SJCRH30 (cell line): Measurements from ENCODE around the gene HDDC2. TPM values are rescaled to one million over a fixed set of nuclear protein-coding genes. Genes with fewer than 3 reads are reported as not detected.
A peak's percentile ranks its signal among the peaks of the same experiment; 100 is the strongest.

Experiments
- DNase-seq, 2 experiments: peaks; one replicate each; pipeline ENCODE4 v3.0.0-alpha.2; 2015 to 2020
- H3K27ac ChIP-seq: fragments of 250-450 bp; sonication (Bioruptor Pico); 2 replicates; pipeline ENCODE4 v1.5.1; 2020; ENCODE audit warnings: mild to moderate bottlenecking, moderate library complexity
- H3K27me3 ChIP-seq: fragments of 250-450 bp; sonication (Bioruptor Pico); 2 replicates; pipeline ENCODE4 v1.5.1; 2020; ENCODE audit warnings: mild to moderate bottlenecking, moderate library complexity
- H3K36me3 ChIP-seq: fragments of 250-450 bp; sonication (Bioruptor Pico); 2 replicates; pipeline ENCODE4 v1.5.1; 2020; ENCODE audit warnings: mild to moderate bottlenecking, moderate library complexity
- H3K4me1 ChIP-seq: fragments of 250-450 bp; sonication (Bioruptor Pico); 2 replicates; pipeline ENCODE4 v1.5.1; 2020; ENCODE audit warnings: mild to moderate bottlenecking, moderate library complexity
- H3K4me3 ChIP-seq: fragments of 250-450 bp; sonication (Bioruptor Pico); 2 replicates; pipeline ENCODE4 v1.5.1; 2020; ENCODE audit warnings: mild to moderate bottlenecking, moderate library complexity
- H3K9me3 ChIP-seq: fragments of 250-450 bp; sonication (Bioruptor Pico); replicated peaks from 2 replicates; pipeline ENCODE4 v1.5.1; 2020; ENCODE audit warnings: mild to moderate bottlenecking, moderate library complexity
- total RNA-seq: library from RNA; depleted of rRNA; stranded (reverse); fragments of >200 nt; shearing (Covaris generic); gene quantifications from 2 replicates; pipeline ENCODE4 v1.2.3, GENCODE V29; 2014

The HDDC2 gene
- total RNA-seq, 1 experiment from 2014 or later: 61.7 TPM

DNA sequence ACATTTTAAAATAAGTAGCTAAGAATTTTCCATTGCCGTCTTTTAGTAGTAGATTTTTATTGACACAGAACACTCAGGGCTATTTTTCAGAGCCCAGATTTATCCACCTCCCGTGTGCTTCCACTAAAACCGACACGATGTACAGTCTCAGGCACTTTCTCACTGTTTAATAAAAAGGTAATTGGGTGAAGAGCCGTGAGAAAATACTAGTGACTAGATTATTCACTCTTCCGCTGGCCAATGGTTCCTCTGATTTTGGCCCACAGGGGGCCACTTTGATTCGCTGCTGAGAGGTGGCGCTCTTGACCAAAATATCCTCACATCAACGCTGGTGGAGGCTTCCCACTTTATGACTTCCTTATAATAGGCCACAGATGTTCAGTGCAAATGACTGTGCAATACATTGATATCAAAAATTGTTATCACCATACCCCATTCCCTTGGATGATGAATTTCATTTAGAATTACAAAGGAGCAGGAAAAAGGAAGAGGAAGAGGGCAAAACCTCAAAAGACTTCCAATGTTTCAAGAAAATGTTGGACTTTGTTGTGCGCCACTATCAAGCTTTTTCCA, 12.3 kb upstream of the HDDC2 start:
- no peak overlapping the region for H3K4me3 ChIP-seq
- H3K27me3 ChIP-seq: no peaks in the 10 kb centered on the region
- H3K27ac ChIP-seq: no peak overlapping the region
- peak; percentile 45 to 72 for DNase-seq
- H3K4me1 ChIP-seq: 0 out of 2 replicates have a peak, but pooled peaks cover 2% of the 10 kb centered on the region
- no peaks in the 10 kb centered on the region for H3K36me3 ChIP-seq
- H3K9me3 ChIP-seq: no peaks in the 10 kb centered on the region

DNA sequence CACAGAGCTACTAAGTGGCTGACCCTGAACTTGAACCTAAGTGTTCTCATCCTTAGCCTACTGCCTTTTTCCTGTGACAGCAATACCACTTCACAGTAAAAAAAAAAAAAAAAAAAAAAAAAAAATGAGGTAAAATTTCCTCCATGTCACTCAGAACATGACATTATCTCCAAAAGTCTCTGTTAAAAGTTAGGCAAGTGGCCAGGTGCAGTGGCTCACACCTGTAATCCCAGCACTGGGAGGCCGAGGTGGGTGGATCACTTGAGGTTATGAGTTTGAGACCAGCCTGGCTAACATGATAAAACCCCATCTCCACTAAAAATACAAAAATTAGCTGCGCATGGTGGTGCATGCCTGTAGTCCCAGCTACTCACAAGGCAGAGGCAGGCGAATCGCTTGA, 11.2 kb upstream of the HDDC2 start:
- Histone ChIP-seq H3K4me1 (peaks cover 3% of the 10 kb centered on the region; the same call in 1 of the 2 replicates), H3K36me3 (no peaks in the 10 kb centered on the region), H3K27ac (no peak overlapping the region), H3K27me3 (no peaks in the 10 kb centered on the region), H3K4me3 (no peak overlapping the region), H3K9me3 (no peaks in the 10 kb centered on the region)
- DNase-seq: no peak

DNA sequence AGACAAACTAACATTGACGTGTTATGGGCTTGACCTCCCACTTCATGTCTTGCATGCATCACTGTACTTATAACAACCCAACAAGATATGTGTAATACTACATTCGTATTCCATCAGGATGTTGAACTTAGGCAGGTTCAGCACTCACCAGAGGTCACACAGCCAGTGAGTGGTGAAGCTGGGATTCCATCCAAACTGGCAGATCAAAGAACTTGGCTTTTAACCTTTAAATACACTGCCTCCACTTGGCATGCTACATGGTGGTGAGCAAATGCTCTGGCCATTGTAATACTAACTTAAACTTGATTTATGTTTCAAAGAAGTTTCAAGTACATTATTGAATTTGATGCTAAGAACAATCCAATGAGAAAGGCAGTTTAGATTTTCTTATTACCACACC, 10.7 kb upstream of the HDDC2 start:
- no peak overlapping the region for H3K27ac ChIP-seq
- H3K4me3 ChIP-seq: no peak overlapping the region
- H3K36me3 ChIP-seq: no peaks in the 10 kb centered on the region
- no peaks in the 10 kb centered on the region for H3K9me3 ChIP-seq
- no peaks in the 10 kb centered on the region for H3K27me3 ChIP-seq
- H3K4me1 ChIP-seq: peaks cover 7% of the 10 kb centered on the region
- DNase-seq: no peak

DNA sequence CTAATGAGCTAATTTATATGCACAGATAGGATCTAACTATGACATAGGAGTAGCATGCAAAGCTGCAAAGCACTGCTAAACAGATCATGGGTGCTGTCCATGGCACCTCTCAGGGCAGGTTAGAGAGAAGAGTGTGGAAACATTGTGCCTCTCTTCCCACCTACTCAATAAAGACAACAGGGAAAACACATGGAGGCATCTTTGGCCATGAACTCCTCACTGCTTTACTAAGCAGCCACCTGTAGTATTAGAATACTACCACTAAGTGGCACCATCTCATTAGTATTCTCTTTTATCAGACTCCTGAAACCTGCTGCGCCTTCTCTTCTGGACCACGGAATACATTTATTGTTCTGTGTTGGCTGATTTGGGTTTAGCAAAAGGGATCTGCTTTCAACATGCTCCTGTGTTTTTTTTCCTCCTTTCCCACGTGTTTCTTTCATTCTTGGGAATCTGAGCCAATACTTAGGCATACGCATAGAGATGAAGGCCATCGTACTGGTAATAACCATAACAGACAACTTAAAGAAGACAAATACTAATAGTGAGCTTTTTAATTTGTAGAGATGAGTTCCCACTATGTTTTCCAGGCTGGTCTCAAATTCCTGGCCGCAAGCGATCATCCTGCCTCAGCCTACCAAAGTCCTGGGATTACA, 9.4 kb upstream of the HDDC2 start:
- DNase-seq: peak in 1 of 2 experiments; percentile 73
- H3K4me3 ChIP-seq: no peak overlapping the region

DNA sequence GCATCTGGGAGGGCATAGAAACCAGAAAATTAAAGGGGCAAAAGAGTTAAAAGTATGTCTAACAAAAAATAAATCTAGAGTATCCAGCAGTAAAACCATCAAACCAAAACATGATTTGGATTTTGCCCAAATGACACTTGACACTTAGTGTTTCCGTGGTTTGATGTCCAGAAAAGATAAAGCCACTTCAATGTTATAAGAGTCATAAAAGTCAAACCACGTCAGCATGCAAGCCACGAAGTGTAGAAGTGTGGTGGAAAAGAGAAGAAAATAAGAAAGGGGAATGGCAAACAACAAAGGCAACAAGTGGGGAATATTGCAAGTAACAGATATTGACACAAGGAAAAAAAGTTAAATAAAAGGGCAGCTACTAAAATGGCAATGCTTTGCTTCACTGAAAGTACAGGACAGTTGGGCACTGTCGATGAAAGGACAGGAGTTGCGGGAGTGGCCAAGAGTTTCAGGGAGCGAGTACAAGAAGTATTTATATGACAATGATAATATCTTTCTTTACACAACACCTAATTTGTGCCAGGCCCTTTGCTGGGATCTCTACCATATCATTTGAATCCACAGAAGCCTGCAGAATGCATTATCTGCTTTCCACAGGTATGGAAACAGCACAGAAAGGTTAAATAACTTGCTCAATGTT, 6.3 kb upstream of the HDDC2 start:
- Histone ChIP-seq H3K27me3 (no peaks in the 10 kb centered on the region), H3K4me1 (peaks cover 8% of the 10 kb centered on the region), H3K9me3 (no peaks in the 10 kb centered on the region), H3K4me3 (no peak overlapping the region), H3K36me3 (no peaks in the 10 kb centered on the region), H3K27ac (no peak overlapping the region)
- no peak for DNase-seq

More for the DNA sequence above, 9.4 kb upstream of the HDDC2 start:
- Histone ChIP-seq H3K27me3 (no peaks in the 10 kb centered on the region), H3K36me3 (no peaks in the 10 kb centered on the region), H3K9me3 (no peaks in the 10 kb centered on the region), H3K27ac (no peak overlapping the region), H3K4me1 (peaks cover 8% of the 10 kb centered on the region)

DNA sequence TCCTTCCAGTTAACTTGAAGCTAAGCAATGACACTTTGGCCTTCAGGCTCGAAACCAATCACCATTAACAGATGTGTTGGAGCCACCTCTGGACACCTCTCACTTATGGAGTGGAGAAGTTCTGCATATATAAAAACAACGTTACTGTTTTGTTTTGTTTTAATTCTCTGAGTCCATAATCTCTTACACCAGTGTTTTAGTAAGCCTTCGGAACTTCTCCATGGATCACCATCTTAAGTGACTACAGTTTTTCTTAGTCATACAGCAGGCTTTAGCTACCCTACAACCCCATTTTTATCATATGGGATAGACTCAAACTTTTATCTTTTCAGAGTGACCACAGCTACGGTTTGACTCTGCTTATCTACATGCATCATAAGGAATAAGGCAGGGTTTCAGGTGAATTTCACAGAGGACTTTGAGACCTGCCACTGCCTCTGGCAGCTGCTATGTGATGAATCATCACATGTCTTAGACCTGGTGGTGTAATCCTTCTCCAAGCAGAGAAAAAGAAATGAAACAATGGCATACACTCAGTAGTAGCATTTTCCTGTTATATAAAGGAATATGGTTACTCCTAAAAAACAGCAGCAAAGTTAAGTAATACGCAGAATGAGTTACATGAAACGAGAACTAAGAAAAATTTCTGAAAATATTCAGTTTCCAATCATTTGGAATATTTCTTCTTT, 5.5 kb upstream of the HDDC2 start:
- no peak overlapping the region for H3K27ac ChIP-seq
- no peak overlapping the region for H3K4me3 ChIP-seq
- H3K4me1 ChIP-seq: peaks cover 8% of the 10 kb centered on the region
- no peaks in the 10 kb centered on the region for H3K9me3 ChIP-seq
- no peaks in the 10 kb centered on the region for H3K27me3 ChIP-seq
- peak in 1 of 2 experiments; percentile 15 for DNase-seq
- no peaks in the 10 kb centered on the region for H3K36me3 ChIP-seq

DNA sequence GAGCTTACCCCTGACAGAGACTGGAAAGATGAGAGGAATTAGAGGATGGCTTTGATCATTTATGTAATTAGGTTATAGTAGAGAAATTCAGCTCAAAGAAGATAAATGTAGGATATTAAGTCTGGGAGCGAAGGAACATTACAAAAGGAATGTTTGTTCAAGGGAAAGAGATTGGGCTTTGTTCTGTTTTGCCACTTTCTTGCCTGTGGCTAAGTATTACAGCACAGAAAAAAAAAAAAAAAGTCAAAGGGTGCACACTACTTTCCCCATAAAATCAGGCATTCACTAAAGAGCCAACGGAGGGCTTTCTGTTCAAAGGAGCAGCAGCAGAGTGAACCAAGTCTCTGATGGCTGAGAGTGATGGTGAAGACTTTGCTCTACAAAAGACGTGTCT, 5.0 kb upstream of the HDDC2 start:
- H3K27ac ChIP-seq: no peak overlapping the region
- no peaks in the 10 kb centered on the region for H3K27me3 ChIP-seq
- no peaks in the 10 kb centered on the region for H3K9me3 ChIP-seq
- peaks cover 8% of the 10 kb centered on the region for H3K4me1 ChIP-seq
- DNase-seq: no peak
- no peaks in the 10 kb centered on the region for H3K36me3 ChIP-seq
- H3K4me3 ChIP-seq: no peak overlapping the region

DNA sequence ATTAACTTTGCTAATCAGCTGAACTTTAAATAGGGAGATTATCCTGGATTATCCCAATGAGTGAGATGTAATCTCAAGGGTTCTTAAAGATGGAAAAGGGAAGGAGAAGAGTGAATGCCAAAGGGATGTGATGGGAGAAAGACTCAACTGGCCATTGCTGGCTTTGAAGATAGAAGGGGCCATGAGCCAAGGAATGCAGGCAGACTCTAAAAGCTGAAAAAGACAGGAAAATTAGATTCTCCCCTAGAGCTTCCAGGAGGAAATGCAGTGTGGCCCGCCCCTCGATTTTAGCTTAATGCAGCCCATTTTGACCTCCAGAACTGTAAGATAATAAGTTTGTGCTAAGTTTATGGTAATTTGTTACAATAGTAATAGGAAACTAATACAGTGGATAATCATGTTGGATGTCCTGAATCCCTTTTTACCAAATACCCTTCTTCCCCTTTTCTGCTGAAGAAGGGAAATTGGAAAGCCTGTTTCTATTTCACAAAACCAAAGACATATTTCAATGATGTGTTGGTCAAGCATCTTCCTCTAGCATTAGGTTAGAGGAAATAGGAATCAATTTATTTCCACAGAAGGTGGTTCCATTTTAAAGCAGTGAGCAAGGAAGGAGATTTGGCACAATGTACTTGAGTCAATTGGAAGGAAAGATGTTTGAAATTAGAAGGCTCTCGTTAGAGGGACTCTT, 3.3 kb upstream of the HDDC2 start:
- no peaks in the 10 kb centered on the region for H3K9me3 ChIP-seq
- no peaks in the 10 kb centered on the region for H3K27me3 ChIP-seq
- no peak overlapping the region for H3K4me3 ChIP-seq
- no peak overlapping the region for H3K27ac ChIP-seq
- no peaks in the 10 kb centered on the region for H3K36me3 ChIP-seq
- DNase-seq: no peak
- peaks cover 8% of the 10 kb centered on the region for H3K4me1 ChIP-seq

DNA sequence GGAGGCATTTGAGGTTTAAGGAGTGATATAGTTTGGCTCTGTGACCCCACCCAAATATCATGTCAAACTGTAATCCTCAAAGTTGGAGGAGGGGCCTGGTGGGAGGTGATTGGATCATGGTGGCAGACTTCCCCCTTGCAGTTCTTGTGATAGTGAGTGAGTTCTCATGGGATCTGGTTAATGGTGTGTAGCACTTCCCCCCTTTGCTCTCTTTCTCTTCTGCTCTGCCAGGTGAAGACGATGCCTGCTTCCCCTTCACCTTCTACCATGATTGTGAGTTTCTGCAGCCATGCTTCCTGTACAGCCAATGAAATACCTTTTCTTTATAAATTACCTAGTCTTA, 1.7 kb upstream of the HDDC2 start:
- H3K9me3 ChIP-seq: no peaks in the 10 kb centered on the region
- no peaks in the 10 kb centered on the region for H3K27me3 ChIP-seq
- H3K36me3 ChIP-seq: peaks cover 15% of the 10 kb centered on the region
- no peak overlapping the region for H3K27ac ChIP-seq
- DNase-seq: no peak
- peaks cover 8% of the 10 kb centered on the region for H3K4me1 ChIP-seq
- no peak overlapping the region for H3K4me3 ChIP-seq

DNA sequence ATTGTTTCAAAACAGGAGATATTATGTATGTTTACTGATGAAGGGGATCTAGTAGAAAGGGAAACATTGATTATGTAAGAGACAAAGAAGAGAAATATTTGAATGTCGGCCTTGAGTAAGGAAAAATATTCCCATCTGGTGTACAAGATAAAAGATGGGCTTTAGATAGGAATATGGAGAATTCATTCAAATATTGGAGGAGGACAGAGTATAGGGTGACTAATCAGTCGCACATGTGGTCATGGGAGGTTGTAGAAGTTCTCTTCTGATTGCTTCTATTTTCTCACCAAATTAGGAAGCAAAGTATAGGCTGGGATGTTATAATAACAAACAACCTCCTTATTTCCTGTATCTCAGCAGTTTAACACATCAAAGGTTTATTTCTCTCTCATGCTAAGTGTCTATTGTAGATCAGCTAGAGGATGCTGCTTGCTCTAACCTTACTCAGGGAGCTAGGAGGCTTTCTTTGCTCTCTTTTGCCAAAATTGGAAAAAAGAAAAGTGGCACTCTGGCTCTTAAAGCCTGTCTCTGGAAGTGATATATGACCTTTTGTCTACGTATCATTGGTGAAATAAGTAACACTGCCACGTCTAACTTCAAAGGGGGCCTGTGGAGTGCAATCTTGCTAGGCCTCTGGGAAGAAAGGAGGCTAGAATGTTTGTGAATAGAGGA, 1.2 kb upstream of the HDDC2 start:
- DNase-seq: no peak
- peaks cover 8% of the 10 kb centered on the region for H3K4me1 ChIP-seq
- H3K9me3 ChIP-seq: no peaks in the 10 kb centered on the region
- H3K4me3 ChIP-seq: no peak overlapping the region
- H3K27ac ChIP-seq: no peak overlapping the region
- H3K36me3 ChIP-seq: peaks cover 20% of the 10 kb centered on the region
- H3K27me3 ChIP-seq: no peaks in the 10 kb centered on the region

DNA sequence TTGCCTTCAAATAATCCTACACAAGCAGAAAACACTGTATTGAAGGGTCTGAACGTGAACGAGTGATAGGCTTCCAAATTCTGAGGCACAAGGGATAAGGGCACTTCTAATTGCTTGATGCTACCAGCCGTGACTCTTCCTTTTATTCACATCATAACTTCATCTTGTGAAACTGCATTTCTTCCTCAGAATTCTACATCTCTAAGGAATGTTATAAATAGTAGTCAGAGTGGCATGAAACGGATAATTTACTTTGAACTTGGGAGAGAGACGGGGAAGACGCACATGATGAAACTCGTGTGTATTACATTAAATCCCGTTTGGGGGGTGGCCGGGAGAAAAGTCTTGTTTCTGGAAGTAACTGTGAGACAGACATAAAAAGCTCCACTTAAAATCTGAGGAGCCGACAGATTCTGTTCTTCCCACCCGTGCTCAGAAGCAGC, 754 bp downstream of the HDDC2 start:
- Histone ChIP-seq H3K27ac (peak overlapping the region; percentile 80), H3K4me1 (no peaks in the 10 kb centered on the region), H3K4me3 (peak overlapping the region; percentile 94), H3K36me3 (peaks cover 35% of the 10 kb centered on the region), H3K9me3 (no peaks in the 10 kb centered on the region), H3K27me3 (no peaks in the 10 kb centered on the region)
- peak in 1 of 2 experiments; percentile 34 for DNase-seq

DNA sequence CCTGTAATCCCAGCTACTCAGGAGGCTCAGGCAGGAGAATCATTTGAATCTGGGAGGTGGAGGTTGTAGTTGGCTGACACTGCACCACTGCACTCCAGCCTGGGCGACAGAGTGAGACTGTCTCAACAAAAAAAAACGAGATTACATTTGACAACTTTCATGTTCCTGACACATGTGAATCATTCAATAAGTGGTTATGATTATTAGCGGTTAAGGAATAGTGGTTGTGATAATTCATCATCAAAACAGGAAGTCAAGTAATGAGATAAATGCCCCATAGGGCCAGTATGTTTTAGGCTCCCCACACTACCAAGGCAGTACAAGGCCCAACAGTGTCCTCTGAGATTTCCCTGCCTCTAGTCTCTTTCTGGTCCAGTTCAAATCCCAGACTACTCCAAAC, 2.5 kb downstream of the HDDC2 start:
- Histone ChIP-seq H3K4me1 (no peaks in the 10 kb centered on the region), H3K36me3 (peaks cover 46% of the 10 kb centered on the region), H3K27ac (no peak overlapping the region), H3K4me3 (no peak overlapping the region), H3K27me3 (no peaks in the 10 kb centered on the region), H3K9me3 (no peaks in the 10 kb centered on the region)
- no peak for DNase-seq

DNA sequence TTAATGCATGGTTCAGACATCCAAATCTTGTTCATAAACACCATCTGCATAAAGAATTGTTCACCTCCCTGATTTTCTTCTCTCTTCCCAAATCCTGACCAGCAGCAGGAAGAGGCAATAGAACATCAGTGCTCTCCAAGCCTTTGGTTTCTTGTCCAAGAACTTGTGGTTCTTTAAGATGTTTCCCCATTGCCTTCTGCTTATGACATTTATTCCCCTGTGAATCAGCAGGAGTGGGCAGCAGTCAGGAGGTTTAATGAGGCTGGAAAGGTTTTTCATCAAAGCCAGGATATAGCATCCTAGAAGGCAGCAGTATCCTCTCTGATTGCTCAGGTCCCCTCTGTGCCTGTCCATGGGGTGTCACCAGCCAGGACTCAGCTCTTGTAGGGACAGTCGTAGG, 5.3 kb downstream of the HDDC2 start:
- Histone ChIP-seq H3K9me3 (no peaks in the 10 kb centered on the region), H3K36me3 (peaks cover 46% of the 10 kb centered on the region), H3K4me1 (no peaks in the 10 kb centered on the region), H3K27ac (no peak overlapping the region), H3K27me3 (no peaks in the 10 kb centered on the region), H3K4me3 (no peak overlapping the region)
- DNase-seq: no peak

DNA sequence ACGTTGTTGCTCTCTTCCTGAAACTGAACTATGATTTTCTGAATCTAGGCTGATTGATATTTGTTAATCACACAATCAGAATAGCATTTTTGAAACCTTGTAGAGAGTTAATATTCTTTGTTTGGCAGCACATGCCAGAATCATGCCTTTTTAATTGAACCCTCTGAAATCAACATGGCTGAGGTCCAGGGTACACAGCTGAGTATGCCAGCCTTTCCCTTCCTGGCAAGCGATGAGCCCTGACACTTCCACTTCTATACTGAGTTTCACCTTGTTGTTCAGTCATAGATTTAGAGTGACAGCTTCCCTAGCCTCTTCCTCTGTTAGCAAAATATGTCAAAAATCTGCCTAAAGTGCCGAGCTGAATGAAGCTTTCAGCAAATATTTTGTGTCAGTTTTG, 6.8 kb downstream of the HDDC2 start:
- Histone ChIP-seq H3K36me3 (peaks cover 52% of the 10 kb centered on the region), H3K4me1 (no peaks in the 10 kb centered on the region), H3K27me3 (no peaks in the 10 kb centered on the region), H3K9me3 (no peaks in the 10 kb centered on the region), H3K27ac (no peak overlapping the region), H3K4me3 (no peak overlapping the region)
- DNase-seq: no peak
